Endothelial cell of umbilical vein (primary cell): ENCODE results near the gene LAMB4. TPM values are rescaled to one million over a fixed set of nuclear protein-coding genes. Genes with fewer than 3 reads are reported as not detected.

Source experiments
- BruUV-seq: library from RNA; stranded (reverse); fragments of 400-500 nt; replicated peaks from 2 replicates; lab custom pipeline; 2021; lab: Mats Ljungman, UMichigan
- CTCF ChIA-PET: fragments of 300-600, 350-600 bp; sonication (Branson Sonifier 250); formaldehyde crosslinking; loops from one replicate; lab custom pipeline; 2021; ENCODE audit warnings: antibody characterized with exemption, inconsistent platforms; lab: Charles Lee
- POLR2A ChIA-PET: fragments of 300-600, 350-600 bp; sonication (Branson Sonifier 250); formaldehyde crosslinking; loops from one replicate; lab custom pipeline; 2021; ENCODE audit warnings: antibody characterized with exemption, inconsistent platforms; lab: Charles Lee
- DNase-seq: peaks from one replicate; pipeline ENCODE4 v3.0.0-alpha.2; 2011; ENCODE audit warnings: low read depth, low spot score
- FAIRE-seq: peaks from 2 replicates; lab custom pipeline; 2011; peaks lifted over from hg19 to GRCh38; lab: Jason Lieb, UNC
- H2AFZ ChIP-seq: 2 replicates; pipeline ENCODE4 v1.6.0; 2012; ENCODE audit warnings: low read depth, low read length, control low read depth, inconsistent platforms
- H3K27ac ChIP-seq: 2 replicates; pipeline ENCODE4 v1.5.1; 2011; ENCODE audit warnings: low read depth, mild to moderate bottlenecking, control low read depth, low read length, moderate library complexity; ENCODE audit not compliant: insufficient read depth
- H3K27me3 ChIP-seq, 2 experiments: 2 replicates each; pipeline versions ENCODE4 v1.6.0 to v1.6.1; 2011; ENCODE audit warnings: low read length in 2 of 2, mixed read lengths in 1 of 2; ENCODE audit not compliant: control insufficient read depth in 2 of 2, insufficient read depth in 2 of 2
- H3K36me3 ChIP-seq, 2 experiments: 2 replicates in 1 of 2; 3 replicates in 1 of 2; pipeline ENCODE4 v1.5.1; 2011; ENCODE audit warnings: low read length in 2 of 2, mild to moderate bottlenecking in 1 of 2, moderate library complexity in 1 of 2; ENCODE audit not compliant: control insufficient read depth in 2 of 2, insufficient read depth in 2 of 2; ENCODE audit errors: extremely low read depth in 1 of 2
- H3K4me1 ChIP-seq: 3 replicates; pipeline ENCODE4 v1.5.1; 2011; ENCODE audit warnings: mild to moderate bottlenecking, low read length; ENCODE audit not compliant: control insufficient read depth, insufficient read depth; ENCODE audit errors: extremely low read depth
- H3K4me2 ChIP-seq: 2 replicates; pipeline ENCODE4 v1.6.1; 2011; ENCODE audit warnings: low read length, control low read depth, mixed read lengths; ENCODE audit not compliant: insufficient read depth
- H3K4me3 ChIP-seq, 3 experiments: fragments of 200-600 bp in 1 of 3; sonication (generic), shearing (Covaris generic) in 1 of 3; replicated peaks in 1 of 3; 2 replicates each; pipeline ENCODE4 v1.5.1; 2011 to 2016; ENCODE audit warnings: control low read depth in 3 of 3, low read length in 3 of 3, mild to moderate bottlenecking in 2 of 3, inconsistent platforms in 1 of 3, low read depth in 1 of 3, moderate library complexity in 1 of 3; ENCODE audit not compliant: insufficient read depth in 1 of 3
- H3K79me2 ChIP-seq: 2 replicates; pipeline ENCODE4 v1.6.0; 2012; ENCODE audit warnings: low read length, inconsistent platforms; ENCODE audit not compliant: control insufficient read depth, insufficient read depth
- H3K9ac ChIP-seq: replicated peaks from 2 replicates; pipeline ENCODE3; 2011; ENCODE audit warnings: low read length, control low read depth; ENCODE audit not compliant: insufficient read depth; ENCODE audit errors: extremely low read depth
- H3K9me1 ChIP-seq: replicated peaks from 3 replicates; pipeline ENCODE4 v1.6.0; 2011; ENCODE audit warnings: mild to moderate bottlenecking, low read length; ENCODE audit not compliant: control insufficient read depth, insufficient read depth; ENCODE audit errors: extremely low read depth
- H3K9me3 ChIP-seq: replicated peaks from 2 replicates; pipeline ENCODE4 v1.5.1; 2012; ENCODE audit warnings: low read length, inconsistent platforms; ENCODE audit not compliant: control insufficient read depth, insufficient read depth
- H4K20me1 ChIP-seq: replicated peaks from 2 replicates; pipeline ENCODE3; 2011; ENCODE audit warnings: mild to moderate bottlenecking, low read length; ENCODE audit not compliant: control insufficient read depth, insufficient read depth; ENCODE audit errors: extremely low read depth
- CTCF ChIP-seq, 2 donors: IDR thresholded peaks; 1 replicate in 1 of 2; 2 replicates in 1 of 2; pipeline ENCODE4 v1.5.1; 2011; ENCODE audit warnings: low read length in 2 of 2, mild to moderate bottlenecking in 2 of 2, moderate library complexity in 2 of 2, control low read depth in 1 of 2, inconsistent platforms in 1 of 2, low read depth in 1 of 2; ENCODE audit not compliant: insufficient read depth in 1 of 2; ENCODE audit errors: extremely low read depth in 1 of 2
- EZH2 ChIP-seq: IDR thresholded peaks from 2 replicates; pipeline ENCODE4 v1.6.1; 2012; ENCODE audit warnings: borderline replicate concordance, low read depth, mild to moderate bottlenecking, moderate library complexity, low read length, inconsistent platforms; ENCODE audit not compliant: severe bottlenecking
- FOS ChIP-seq: IDR thresholded peaks from 2 replicates; pipeline ENCODE4 v1.6.1; 2011; ENCODE audit warnings: mild to moderate bottlenecking, low read length, moderate library complexity, borderline replicate concordance; ENCODE audit not compliant: insufficient read depth
- GATA2 ChIP-seq: IDR thresholded peaks from 2 replicates; pipeline ENCODE4 v1.7.0; 2011; ENCODE audit warnings: low read depth, mild to moderate bottlenecking, moderate library complexity, mixed read lengths, low read length; ENCODE audit not compliant: insufficient read length, insufficient read depth
- JUN ChIP-seq: IDR thresholded peaks from 2 replicates; pipeline ENCODE4 v1.6.1; 2011; ENCODE audit warnings: borderline replicate concordance, low read depth; ENCODE audit not compliant: insufficient read length, insufficient read depth
- MYC ChIP-seq: IDR thresholded peaks from one replicate; pipeline ENCODE4 v1.6.1; 2011; ENCODE audit warnings: mild to moderate bottlenecking, low read depth, low read length
- POLR2A ChIP-seq: IDR thresholded peaks from 2 replicates; pipeline ENCODE4 v1.6.1; 2012; ENCODE audit warnings: low read depth, mild to moderate bottlenecking, control low read depth, low read length
- POLR2AphosphoS5 ChIP-seq: IDR thresholded peaks from 2 replicates; pipeline ENCODE4 v1.6.1; 2012; ENCODE audit warnings: low read depth, mild to moderate bottlenecking, control low read depth, low read length, moderate library complexity; ENCODE audit not compliant: insufficient read depth
- dilution Hi-C: fragments of 300-500 bp; cut with MboI; formaldehyde crosslinking; loops from one replicate; pipeline ENCODE4 v1.15.0; 2019; ENCODE audit warnings: low sequenced_read_pairs; ENCODE audit not compliant: extremely low pct_ligation_motif_present
- intact Hi-C: fragments of 100-400 bp; cut with micrococcal nuclease; formaldehyde crosslinking; loops from one replicate; pipeline ENCODE4 v1.10.0; 2022
- polyA plus RNA-seq, 4 experiments: library from polyadenylated mRNA; depleted of rRNA in 3 of 4; stranded (reverse) in 3 of 4; unstranded in 1 of 4; fragments of >200 nt; gene quantifications; 2 replicates each; pipeline versions ENCODE4 v1.2.1 to v1.2.3, GENCODE V29; 2011 to 2012; ENCODE audit warnings: missing spikeins in 1 of 4
- total RNA-seq: library from RNA; stranded (reverse); gene quantifications from 2 replicates; pipeline ENCODE4 v1.2.3, GENCODE V29; 2021
- TF ChIP-seq, protein P1 (sequence below): IDR thresholded peaks from 2 replicates; pipeline ENCODE4 v1.6.1; 2011; ENCODE audit not compliant: insufficient read depth, insufficient read length

Gene LAMB4
- total and polyA plus RNA-seq, 2 donors (not counting 3 experiments of a cell fraction or from before 2014, with no cell fraction given), result 0.15 to 0.20 TPM

- intact Hi-C loops (loop anchor here (1.0 to 5.0 kb wide), 2 partner anchors 96 to 421 kb away; no protein-coding TSS in a partner anchor), dilution Hi-C loops (loop anchor here (5.0 kb wide), 1 partner anchor 146 kb away; no protein-coding TSS in a partner anchor)
- no peaks in the 10 kb centered on the region for H4K20me1 ChIP-seq
- H3K27me3 ChIP-seq, result no peaks in the 10 kb centered on the region
- CTCF ChIA-PET, result interaction anchor here (0.6 to 13.4 kb wide), 10 partner anchors 10 to 496 kb away, joined by 3 to 284 read pairs (median 4); no protein-coding TSS in a partner anchor
- DNase-seq, result peak; percentile 98
- peak; percentile 95 for FAIRE-seq
- H3K9me1 ChIP-seq, result no peaks in the 10 kb centered on the region
- no peaks in the 10 kb centered on the region for H3K9me3 ChIP-seq
- peaks cover 6 to 18% of the 10 kb centered on the region in 2 experiments for H3K36me3 ChIP-seq
- peaks cover 52% of the 10 kb centered on the region for H3K79me2 ChIP-seq
- peak overlapping the region; percentile 89 for H3K4me2 ChIP-seq
- H3K27ac ChIP-seq, result peak overlapping the region; percentile 99
- no TSS peak for BruUV-seq
- POLR2A ChIA-PET, result interaction anchor here (0.9 to 4.7 kb wide), 2 partner anchors 14 to 94 kb away, joined by 3 to 49 read pairs; no protein-coding TSS in a partner anchor
- TF ChIP-seq JUN (no peak), POLR2A (no peak), CTCF (IDR thresholded peaks at IDR 0.05; ENCODE audit: extremely low read depth in 1 of 2, insufficient read depth in 1 of 2, low read depth in 1 of 2, low read length in 2 of 2) (peak; percentile 49 to 63), POLR2AphosphoS5 (peak; percentile 90), MYC (no peak), EZH2 (no peak), GATA2 (peak; percentile 81), FOS (peak; percentile 41)
- TF ChIP-seq, protein P1, sequence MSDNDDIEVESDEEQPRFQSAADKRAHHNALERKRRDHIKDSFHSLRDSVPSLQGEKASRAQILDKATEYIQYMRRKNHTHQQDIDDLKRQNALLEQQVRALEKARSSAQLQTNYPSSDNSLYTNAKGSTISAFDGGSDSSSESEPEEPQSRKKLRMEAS, result no peak
- H3K9ac ChIP-seq, result peak overlapping the region; percentile 97
- H3K4me3 ChIP-seq, result peak overlapping the region; percentile 84 to 95 (median 90)
- H3K4me1 ChIP-seq, result peaks cover 64% of the 10 kb centered on the region
- H2AFZ ChIP-seq, result no peak overlapping the region
Observed at GRCh38 chr7:108000875-108001763, 129.0 kb downstream of the LAMB4 start.
